Gastrocnemius medialis (tissue), 4 donors: ENCODE results near the gene KCNIP1. TPM values are rescaled to one million over a fixed set of nuclear protein-coding genes. Genes with fewer than 3 reads are reported as not detected.

Experiments used
- ATAC-seq, 2 donors: fragments of 150-250 bp; one replicate each; pipeline ENCODE4 v1.9.1; 2016
- DNase-seq, 2 donors: peaks; one replicate each; pipeline ENCODE4 v3.0.0-alpha.2; 2019
- H3K27ac ChIP-seq, 4 donors: fragments of 200-600 bp; sonication (generic); 1 replicate in 1 of 4; 2 replicates in 3 of 4; pipeline ENCODE4 v1.5.1; 2016 to 2018; ENCODE audit warnings: mild to moderate bottlenecking in 2 of 4, moderate library complexity in 1 of 4
- H3K27me3 ChIP-seq, 3 donors: fragments of 200-600 bp; sonication (generic) in 2 of 3; 1 replicate in 1 of 3; 2 replicates in 2 of 3; pipeline versions ENCODE4 v1.5.1 to v1.6.0; 2016 to 2019; ENCODE audit warnings: mild to moderate bottlenecking in 1 of 3, moderate library complexity in 1 of 3
- H3K36me3 ChIP-seq, 2 donors: fragments of 200-600 bp; sonication (generic) in 1 of 2; one replicate each; pipeline ENCODE4 v1.5.1; 2017 to 2018
- H3K4me1 ChIP-seq, 2 donors: fragments of 200-600 bp; sonication (generic) in 1 of 2; one replicate each; pipeline ENCODE4 v1.5.1; 2016 to 2017; ENCODE audit warnings: mild to moderate bottlenecking in 2 of 2
- H3K4me3 ChIP-seq, 4 donors: fragments of 200-600 bp; sonication (generic) in 3 of 4; 1 replicate in 1 of 4; 2 replicates in 3 of 4; pipeline ENCODE4 v1.5.1; 2016 to 2019; ENCODE audit warnings: mild to moderate bottlenecking in 2 of 4
- H3K9me3 ChIP-seq, 3 donors: fragments of 200-600 bp; sonication (generic) in 2 of 3; 1 replicate in 1 of 3; 2 replicates in 2 of 3; pipeline ENCODE4 v1.5.1; 2016 to 2019
- CTCF ChIP-seq, 5 experiments: fragments of 450-650 bp in 3 of 5; fragments of 200-600 bp in 2 of 5; sonication (generic) in 2 of 5; IDR thresholded peaks in 4 of 5; conservative IDR thresholded peaks in 1 of 5; 1 replicate in 4 of 5; 2 replicates in 1 of 5; pipeline ENCODE4 v1.5.1; 2016 to 2019; ENCODE audit warnings: antibody characterized with exemption in 5 of 5, mild to moderate bottlenecking in 3 of 5, moderate library complexity in 3 of 5
- POLR2A ChIP-seq, 2 donors: fragments of 450-650 bp; IDR thresholded peaks; one replicate each; pipeline ENCODE4 v1.6.1; 2017; ENCODE audit warnings: antibody characterized with exemption in 2 of 2, mild to moderate bottlenecking in 2 of 2, moderate library complexity in 2 of 2
- in situ Hi-C, 4 donors: fragments of 200-750 bp; cut with MboI; loops; one replicate each; pipeline versions ENCODE4 v1.15.0 to v1.8.0; 2017; ENCODE audit warnings: low sequenced_read_pairs in 4 of 4
- intact Hi-C: fragments of 100-400 bp; cut with DNase I; formaldehyde crosslinking; loops from one replicate; pipeline ENCODE4 v1.15.1; 2023; ENCODE audit warnings: low total_unique reads
- total RNA-seq, 4 donors: library from RNA; depleted of rRNA; stranded (reverse); fragments of >200 nt; gene quantifications; one replicate each; pipeline versions ENCODE4 v1.1.0 to v1.2.3, GENCODE V29; 2016

Gene KCNIP1
- total RNA-seq, 4 donors from 2014 or later: not detected

- in situ Hi-C loops: no loop called here
These were observed 32.9 kb upstream of the KCNIP1 start for GRCh38 chr5:170470808-170471404.

GRCh38 chr5:170471551-170472178 lies 32.2 kb upstream of the KCNIP1 start:
- Histone ChIP-seq H3K4me1 (no peaks in the 10 kb centered on the region), H3K27me3 (no peaks in the 10 kb centered on the region), H3K4me3 (no peak overlapping the region), H3K27ac (no peak overlapping the region), H3K36me3 (no peaks in the 10 kb centered on the region), H3K9me3 (no peaks in the 10 kb centered on the region)
- in situ Hi-C loops: no loop called here
- TF ChIP-seq CTCF (IDR thresholded peaks at IDR 0.05 in 4 of 5, conservative IDR thresholded peaks at IDR 0.05 in 1 of 5): no peak
- TF ChIP-seq POLR2A (IDR thresholded peaks at IDR 0.05): no peak
- DNase-seq (no peak), ATAC-seq (no peak)
- intact Hi-C loops: no loop called here

More at GRCh38 chr5:170470808-170471404, 32.9 kb upstream of the KCNIP1 start:
- TF ChIP-seq POLR2A (IDR thresholded peaks at IDR 0.05) (no peak), CTCF (IDR thresholded peaks at IDR 0.05 in 4 of 5, conservative IDR thresholded peaks at IDR 0.05 in 1 of 5) (no peak)
- DNase-seq (no peak), ATAC-seq (no peak)
- Histone ChIP-seq H3K36me3 (no peaks in the 10 kb centered on the region), H3K4me1 (no peaks in the 10 kb centered on the region), H3K9me3 (no peaks in the 10 kb centered on the region), H3K27ac (no peak overlapping the region), H3K4me3 (no peak overlapping the region), H3K27me3 (no peaks in the 10 kb centered on the region)
- intact Hi-C loops: no loop called here

- ATAC-seq (no peak), DNase-seq (no peak)
- no peak overlapping the region for H3K4me3 ChIP-seq
- no peaks in the 10 kb centered on the region for H3K9me3 ChIP-seq
- H3K27me3 ChIP-seq: no peaks in the 10 kb centered on the region
- in situ Hi-C loops: no loop called here
- TF ChIP-seq CTCF (IDR thresholded peaks at IDR 0.05 in 4 of 5, conservative IDR thresholded peaks at IDR 0.05 in 1 of 5): no peak
- TF ChIP-seq POLR2A (IDR thresholded peaks at IDR 0.05): no peak
- no peak overlapping the region for H3K27ac ChIP-seq
- intact Hi-C loops: no loop called here
- H3K36me3 ChIP-seq: no peaks in the 10 kb centered on the region
- no peaks in the 10 kb centered on the region for H3K4me1 ChIP-seq
These were observed 30.2 kb upstream of the KCNIP1 start for GRCh38 chr5:170473642-170474041.

GRCh38 chr5:170474489-170475274 lies 29.1 kb upstream of the KCNIP1 start:
- Histone ChIP-seq H3K9me3 (no peaks in the 10 kb centered on the region), H3K4me1 (no peaks in the 10 kb centered on the region), H3K27me3 (no peaks in the 10 kb centered on the region), H3K36me3 (no peaks in the 10 kb centered on the region), H3K4me3 (no peak overlapping the region), H3K27ac (no peak overlapping the region)
- intact Hi-C loops (no loop called here), in situ Hi-C loops (no loop called here)
- no peak for ATAC-seq
- no peak for DNase-seq
- TF ChIP-seq POLR2A (IDR thresholded peaks at IDR 0.05) (no peak), CTCF (IDR thresholded peaks at IDR 0.05 in 4 of 5, conservative IDR thresholded peaks at IDR 0.05 in 1 of 5) (no peak)
